GM19193 (cell line): ENCODE measurements around the gene MANBA.

Source experiments
- POLR2A ChIP-seq: IDR thresholded peaks from 4 replicates; pipeline ENCODE4 v1.6.1; 2011; ENCODE audit not compliant: insufficient read depth, insufficient read length; ENCODE audit errors: extremely low read depth

MANBA gene

GRCh38 chr4:102667001-102667400, 93.8 kb downstream of the MANBA start:
- no peak for TF ChIP-seq POLR2A

GRCh38 chr4:102665527-102665926, 95.2 kb downstream of the MANBA start:
- no peak for TF ChIP-seq POLR2A

- no peak for TF ChIP-seq POLR2A
Observed at GRCh38 chr4:102663073-102663472, 97.7 kb downstream of the MANBA start.

GRCh38 chr4:102657206-102657605, 103.6 kb downstream of the MANBA start:
- TF ChIP-seq POLR2A: no peak

GRCh38 chr4:102647117-102647516, 113.7 kb downstream of the MANBA start:
- no peak for TF ChIP-seq POLR2A

- no peak for TF ChIP-seq POLR2A
Observed at GRCh38 chr4:102642631-102643298, 118.0 kb downstream of the MANBA start.

- TF ChIP-seq POLR2A: no peak
Observed at GRCh38 chr4:102641793-102642192, 119.0 kb downstream of the MANBA start.

GRCh38 chr4:102640669-102641068, 120.1 kb downstream of the MANBA start:
- no peak for TF ChIP-seq POLR2A

- no peak for TF ChIP-seq POLR2A
Observed at GRCh38 chr4:102639598-102639997, 121.2 kb downstream of the MANBA start.

GRCh38 chr4:102638621-102639020, 122.1 kb downstream of the MANBA start:
- TF ChIP-seq POLR2A: no peak

- TF ChIP-seq POLR2A: no peak
Observed at GRCh38 chr4:102637391-102637790, 123.4 kb downstream of the MANBA start.

- TF ChIP-seq POLR2A: no peak
Observed at GRCh38 chr4:102633100-102633499, 127.7 kb downstream of the MANBA start.

- no peak for TF ChIP-seq POLR2A
Observed at GRCh38 chr4:102632241-102633065, 128.3 kb downstream of the MANBA start.

- TF ChIP-seq POLR2A: no peak
Observed at GRCh38 chr4:102631616-102632015, 129.2 kb downstream of the MANBA start.

- no peak for TF ChIP-seq POLR2A
Observed at GRCh38 chr4:102629673-102630072, 131.1 kb downstream of the MANBA start.
